GM18951 (cell line): Measurements from ENCODE around the gene ACADVL.
A peak's percentile ranks its signal among the peaks of the same experiment; 100 is the strongest.

Source experiments
- POLR2A ChIP-seq: IDR thresholded peaks from 4 replicates; pipeline ENCODE4 v1.6.1; 2011; ENCODE audit warnings: mild to moderate bottlenecking; ENCODE audit not compliant: insufficient read length, insufficient read depth; ENCODE audit errors: extremely low read depth
- in situ Hi-C: fragments of 300-500 bp; cut with MboI; formaldehyde crosslinking; loops from one replicate; pipeline ENCODE4 v1.12.0; 2022; ENCODE audit warnings: low sequenced_read_pairs, mixed read lengths, inconsistent platforms; ENCODE audit not compliant: unreplicated experiment

Gene ACADVL

GRCh38 chr17:7226721-7227710 is 7.3 kb downstream of the ACADVL start:
- in situ Hi-C loops, result no loop called here

DNA sequence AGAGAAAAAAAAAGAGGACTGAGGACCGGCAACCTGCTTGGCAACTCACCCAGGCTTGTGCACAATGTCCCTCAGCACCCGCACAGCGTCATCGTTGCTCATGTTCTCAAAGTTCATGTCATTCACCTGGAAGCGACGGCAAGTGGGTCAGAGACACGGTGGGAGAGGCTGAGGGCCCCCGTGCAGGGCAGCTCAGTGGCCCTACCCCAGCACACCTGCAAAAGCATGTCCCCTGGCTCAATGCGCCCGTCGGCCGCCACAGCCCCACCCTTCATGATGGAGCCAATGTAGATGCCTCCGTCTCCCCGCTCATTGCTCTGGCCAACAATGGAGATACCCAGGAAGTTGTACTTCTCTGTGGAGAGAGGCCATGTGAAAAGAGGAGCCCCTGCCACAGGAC is 9.2 kb downstream of the ACADVL start:
- in situ Hi-C loops, result no loop called here
- TF ChIP-seq POLR2A, result no peak

More at GRCh38 chr17:7226721-7227710, 7.3 kb downstream of the ACADVL start:
- no peak for TF ChIP-seq POLR2A

GRCh38 chr17:7229504-7229903 is 9.8 kb downstream of the ACADVL start:
- in situ Hi-C loops, result no loop called here
- TF ChIP-seq POLR2A, result no peak

- no peak for TF ChIP-seq POLR2A
- in situ Hi-C loops, result no loop called here
These were observed 12.4 kb downstream of the ACADVL start for GRCh38 chr17:7232114-7232513.

DNA sequence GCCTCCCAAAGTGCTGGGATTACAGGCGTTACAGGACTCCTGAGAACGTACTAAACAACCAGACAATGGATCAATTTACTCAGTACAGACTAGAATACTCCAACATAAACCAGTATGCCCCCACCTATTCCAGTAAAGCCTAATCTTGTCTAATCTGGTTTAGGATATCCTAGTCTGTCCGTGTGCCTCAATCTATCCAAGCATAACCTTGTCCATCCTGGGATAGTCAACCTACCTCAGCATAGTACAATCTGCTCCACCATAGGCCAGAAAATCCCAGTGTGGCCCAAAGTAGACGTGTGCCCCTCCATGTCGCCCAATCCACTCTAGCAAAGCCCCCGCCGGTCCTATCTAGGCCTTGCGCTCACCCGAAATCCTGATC is 14.0 kb downstream of the ACADVL start:
- no peak for TF ChIP-seq POLR2A
- in situ Hi-C loops, result no loop called here

GRCh38 chr17:7234083-7234951 is 14.6 kb downstream of the ACADVL start, which contains the start of gene DVL2:
DVL2 (minus strand) TSS chr17:7234517; CDS start chr17:7234262, 255 bp downstream.
- peak; percentile 78 for TF ChIP-seq POLR2A
- in situ Hi-C loops, result no loop called here

DNA sequence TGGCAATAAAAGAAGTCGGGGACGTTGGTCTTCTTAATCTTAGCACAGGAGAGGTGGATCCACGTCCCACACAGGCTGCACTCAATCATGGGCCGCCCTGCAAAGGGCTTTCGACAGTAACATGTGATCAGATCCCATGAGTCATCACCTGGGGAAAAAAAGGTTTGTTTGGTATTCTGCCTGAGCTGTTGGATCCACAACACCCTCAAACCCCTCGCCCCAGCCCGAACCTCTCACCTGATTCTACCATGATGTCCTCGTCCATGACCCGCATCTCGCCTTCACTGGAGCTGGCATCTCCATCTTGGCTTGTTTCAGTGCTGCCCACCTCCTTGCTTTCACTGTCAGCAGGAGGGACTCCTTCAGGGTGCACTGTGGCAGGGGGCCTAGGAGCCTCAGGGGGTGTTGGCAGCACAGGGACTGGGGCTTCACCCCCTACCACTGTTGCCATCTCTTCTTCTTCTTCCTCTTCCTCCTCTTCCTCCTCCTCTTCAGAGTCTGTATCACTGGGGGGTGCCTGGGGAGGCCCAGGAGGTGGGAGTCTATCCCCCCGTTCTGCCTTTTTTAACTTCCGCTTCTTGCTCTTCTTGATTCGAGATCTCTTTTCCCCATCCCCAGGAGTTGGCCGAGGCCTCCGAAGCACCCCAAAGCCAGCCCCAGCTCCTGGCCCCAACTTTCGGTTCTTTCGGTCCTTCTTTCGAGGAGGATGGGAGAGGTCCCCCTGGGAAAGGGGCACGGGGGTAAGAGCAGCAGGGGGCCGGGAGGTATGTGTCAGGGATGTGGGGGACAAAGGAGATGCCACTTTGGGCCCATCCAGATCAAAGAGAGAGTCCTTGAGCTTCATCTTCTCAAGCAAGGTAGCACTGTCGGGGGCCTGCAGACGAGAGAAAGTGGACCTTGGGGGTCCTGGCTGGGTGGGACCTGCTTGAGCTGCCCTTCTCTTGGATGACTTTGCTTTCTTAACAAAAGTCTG is 16.2 kb downstream of the ACADVL start:
- in situ Hi-C loops, result no loop called here
- TF ChIP-seq POLR2A, result peak; percentile 21

DNA sequence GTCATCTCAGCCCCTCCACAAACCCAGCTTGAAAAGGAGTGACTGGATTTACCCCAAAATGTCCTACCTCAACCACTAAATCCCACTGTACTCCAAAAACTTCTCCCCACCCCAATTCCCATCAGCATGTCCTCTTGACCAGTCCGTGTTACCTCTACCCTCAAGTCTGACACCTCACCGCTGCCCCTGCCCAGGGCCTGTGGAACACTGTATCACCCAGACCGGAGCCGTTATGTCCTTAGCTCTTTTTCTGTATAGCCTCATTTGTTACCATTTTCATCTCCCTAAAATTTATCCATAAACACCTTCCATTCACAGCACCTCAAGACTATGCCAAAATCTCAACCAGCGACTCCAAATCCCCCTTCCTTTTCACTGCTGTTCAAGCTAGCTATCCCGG is 17.1 kb downstream of the ACADVL start:
- in situ Hi-C loops, result no loop called here
- TF ChIP-seq POLR2A, result no peak

GRCh38 chr17:7237266-7237760 is 17.6 kb downstream of the ACADVL start:
- in situ Hi-C loops, result no loop called here
- no peak for TF ChIP-seq POLR2A

DNA sequence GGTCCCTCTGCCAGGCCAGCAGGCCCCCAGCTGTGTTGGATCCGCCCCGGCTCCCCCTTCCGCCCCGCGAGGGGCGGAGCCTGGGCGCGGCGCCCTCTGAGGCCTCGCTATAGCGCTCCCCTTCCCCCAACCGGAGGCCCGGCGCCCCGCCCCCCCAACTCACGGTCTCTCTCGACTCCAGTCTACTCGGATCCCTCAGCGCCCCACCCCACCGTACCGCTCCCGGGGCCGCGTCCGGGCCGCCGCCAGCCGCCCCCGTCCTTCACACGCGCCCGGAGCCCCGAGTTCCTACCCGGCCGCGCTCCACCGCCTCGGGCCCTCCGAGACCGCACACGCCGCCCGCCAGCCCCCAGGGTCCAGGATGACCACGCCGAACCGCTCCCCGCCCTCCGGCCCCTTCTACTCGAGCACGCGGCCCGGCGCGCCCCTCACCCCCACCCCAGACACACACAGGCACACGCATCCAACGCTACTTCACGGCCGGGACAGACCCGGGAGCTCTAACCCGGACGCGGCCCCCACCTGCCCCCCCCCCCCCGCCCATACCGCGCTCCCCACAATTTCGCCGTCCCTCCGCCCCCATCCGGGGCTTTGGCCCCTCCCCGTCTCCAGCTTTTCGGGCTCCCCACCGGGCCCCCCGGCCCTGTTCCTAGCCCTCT is 18.2 kb downstream of the ACADVL start:
- peak; percentile 49 for TF ChIP-seq POLR2A
- in situ Hi-C loops, result no loop called here

- in situ Hi-C loops, result no loop called here
- TF ChIP-seq POLR2A, result peak; percentile 17
These were observed 18.8 kb downstream of the ACADVL start for GRCh38 chr17:7238420-7239090.
